Measurements from ENCODE around the gene PKD1L1.
A peak's percentile ranks its signal among the peaks of the same experiment; 100 is the strongest.

The PKD1L1 gene

DNA sequence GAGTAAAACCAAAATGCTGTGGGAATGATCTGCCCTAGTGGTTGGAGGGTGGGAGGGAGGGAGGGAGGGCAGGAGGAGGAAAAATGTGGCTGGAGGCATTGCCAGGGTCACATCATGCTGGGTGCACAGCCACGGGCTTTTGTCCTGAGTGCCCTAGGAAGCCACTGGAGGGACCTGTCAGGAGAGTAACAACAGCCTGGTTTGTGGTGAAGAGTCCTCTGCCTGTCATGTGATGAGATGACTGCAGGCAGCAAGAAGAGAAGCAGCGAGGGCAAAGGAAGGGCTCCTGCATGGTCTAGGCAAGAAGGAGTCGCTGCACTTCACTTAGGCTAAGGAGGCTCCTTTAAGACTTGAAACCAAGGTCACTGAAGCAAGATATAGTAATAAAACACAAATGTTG is 65.6 kb downstream of the PKD1L1 start:
- no peak for DNase-seq (ENCODE audit: low read depth, low spot score)
- no peak overlapping the region for H3K27ac ChIP-seq

GRCh38 chr7:47881256-47881655 is 67.0 kb downstream of the PKD1L1 start:
- DNase-seq (ENCODE audit: low read depth, low spot score) = no peak
- no peak overlapping the region for H3K27ac ChIP-seq

DNA sequence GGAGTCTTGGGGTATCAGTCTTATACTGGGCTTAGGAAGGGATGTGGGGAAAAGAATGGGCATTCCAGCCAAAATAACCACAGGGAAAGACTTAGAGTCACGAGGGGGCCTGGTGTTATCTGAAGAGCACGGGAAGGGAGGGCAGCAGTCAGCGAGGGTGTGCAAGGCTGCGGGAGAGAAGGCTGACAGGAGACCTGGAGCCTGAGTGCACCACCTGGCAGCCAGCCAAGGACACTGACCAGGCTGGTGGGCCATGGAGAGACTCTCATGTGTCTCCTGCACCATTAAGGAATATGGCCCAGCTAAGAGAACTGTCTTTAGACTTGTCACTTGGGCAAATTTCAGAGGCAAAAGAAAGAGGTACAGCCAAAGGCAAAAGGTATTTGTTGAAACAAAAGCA is 69.6 kb downstream of the PKD1L1 start:
- DNase-seq (ENCODE audit: low read depth, low spot score) = no peak
- H3K27ac ChIP-seq = no peak overlapping the region

GRCh38 chr7:47877336-47877735 is 70.9 kb downstream of the PKD1L1 start:
- no peak for DNase-seq (ENCODE audit: low read depth, low spot score)
- no peak overlapping the region for H3K27ac ChIP-seq

DNA sequence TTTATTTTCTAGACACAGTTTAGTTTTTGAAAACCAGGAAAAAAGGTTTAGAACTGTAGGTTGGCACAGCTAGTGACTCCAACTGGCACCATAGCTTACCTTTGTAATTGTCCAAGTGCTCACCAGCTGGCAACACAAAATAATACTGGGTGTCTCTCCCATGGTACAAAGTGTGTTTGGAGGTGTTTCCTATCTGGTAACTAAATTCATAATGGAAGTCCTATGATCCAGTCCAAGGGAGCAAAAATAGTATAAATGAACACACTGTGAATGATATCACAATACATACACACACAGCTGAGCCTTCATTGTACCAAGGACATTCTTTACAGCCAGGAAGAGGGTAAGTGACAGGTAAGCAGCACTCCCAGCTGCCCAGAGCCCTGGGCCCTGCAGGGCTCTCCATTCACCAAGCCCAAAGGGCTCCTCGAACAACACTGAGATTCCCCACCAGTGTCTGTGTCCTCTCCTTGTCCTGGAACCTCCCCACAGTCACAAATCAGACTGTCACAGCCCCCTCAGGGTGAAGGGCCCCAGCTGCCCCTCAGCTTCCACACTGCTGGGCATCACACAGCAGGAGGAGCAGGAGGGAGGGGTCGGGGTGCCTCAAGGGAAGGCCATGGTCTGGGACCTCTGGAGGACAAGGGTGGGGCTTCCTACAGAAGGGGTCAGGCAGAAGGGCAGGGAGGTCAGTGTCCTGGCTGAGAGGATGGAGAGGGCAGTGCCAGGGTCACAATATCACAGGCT is 72.1 kb downstream of the PKD1L1 start:
- no peak overlapping the region for H3K27ac ChIP-seq
- no peak for DNase-seq (ENCODE audit: low read depth, low spot score)

GRCh38 chr7:47875406-47875805 is 72.9 kb downstream of the PKD1L1 start:
- DNase-seq (ENCODE audit: low read depth, low spot score) = no peak
- no peak overlapping the region for H3K27ac ChIP-seq

GRCh38 chr7:47873762-47874161 is 74.5 kb downstream of the PKD1L1 start:
- peak; percentile 14 for DNase-seq (ENCODE audit: low read depth, low spot score)
- no peak overlapping the region for H3K27ac ChIP-seq

DNA sequence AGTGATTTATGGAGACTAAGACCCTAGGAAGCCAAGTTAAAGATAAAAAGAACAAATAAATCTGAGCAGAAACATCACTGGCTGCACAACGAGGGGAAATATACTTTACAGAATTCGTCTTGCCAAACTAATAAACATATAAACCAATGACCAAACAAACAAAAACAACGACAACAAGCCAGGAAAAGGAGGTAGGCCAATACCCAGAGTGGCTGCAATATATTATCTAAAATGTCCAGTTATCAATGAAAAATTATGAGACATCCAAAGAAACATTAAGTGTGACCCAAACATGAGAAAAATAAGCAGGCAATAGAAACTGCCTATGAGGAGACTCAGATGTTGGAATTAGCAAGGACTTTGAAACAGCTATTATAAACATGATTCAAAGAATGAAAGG is 81.0 kb downstream of the PKD1L1 start:
- H3K27ac ChIP-seq = no peak overlapping the region
- DNase-seq (ENCODE audit: low read depth, low spot score) = no peak

DNA sequence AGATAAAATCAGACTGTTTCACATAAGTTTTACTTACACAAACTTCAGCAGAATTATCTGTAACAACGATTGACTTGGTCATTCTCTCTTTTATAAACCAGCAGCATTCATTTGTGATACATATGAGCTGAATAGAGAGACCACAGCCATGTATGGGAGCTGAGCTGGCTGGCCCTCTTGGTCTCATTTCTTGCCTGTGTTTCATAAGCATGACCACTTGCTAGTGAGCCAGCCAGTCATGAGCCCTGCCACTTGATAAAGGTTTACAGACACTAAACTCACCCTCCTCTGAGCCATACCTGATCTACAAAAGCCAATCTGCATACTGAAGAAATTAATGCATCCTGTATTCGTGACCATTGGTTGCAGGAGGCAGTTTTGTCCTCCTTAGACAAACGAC is 82.1 kb downstream of the PKD1L1 start:
- DNase-seq (ENCODE audit: low read depth, low spot score) = no peak
- no peak overlapping the region for H3K27ac ChIP-seq

DNA sequence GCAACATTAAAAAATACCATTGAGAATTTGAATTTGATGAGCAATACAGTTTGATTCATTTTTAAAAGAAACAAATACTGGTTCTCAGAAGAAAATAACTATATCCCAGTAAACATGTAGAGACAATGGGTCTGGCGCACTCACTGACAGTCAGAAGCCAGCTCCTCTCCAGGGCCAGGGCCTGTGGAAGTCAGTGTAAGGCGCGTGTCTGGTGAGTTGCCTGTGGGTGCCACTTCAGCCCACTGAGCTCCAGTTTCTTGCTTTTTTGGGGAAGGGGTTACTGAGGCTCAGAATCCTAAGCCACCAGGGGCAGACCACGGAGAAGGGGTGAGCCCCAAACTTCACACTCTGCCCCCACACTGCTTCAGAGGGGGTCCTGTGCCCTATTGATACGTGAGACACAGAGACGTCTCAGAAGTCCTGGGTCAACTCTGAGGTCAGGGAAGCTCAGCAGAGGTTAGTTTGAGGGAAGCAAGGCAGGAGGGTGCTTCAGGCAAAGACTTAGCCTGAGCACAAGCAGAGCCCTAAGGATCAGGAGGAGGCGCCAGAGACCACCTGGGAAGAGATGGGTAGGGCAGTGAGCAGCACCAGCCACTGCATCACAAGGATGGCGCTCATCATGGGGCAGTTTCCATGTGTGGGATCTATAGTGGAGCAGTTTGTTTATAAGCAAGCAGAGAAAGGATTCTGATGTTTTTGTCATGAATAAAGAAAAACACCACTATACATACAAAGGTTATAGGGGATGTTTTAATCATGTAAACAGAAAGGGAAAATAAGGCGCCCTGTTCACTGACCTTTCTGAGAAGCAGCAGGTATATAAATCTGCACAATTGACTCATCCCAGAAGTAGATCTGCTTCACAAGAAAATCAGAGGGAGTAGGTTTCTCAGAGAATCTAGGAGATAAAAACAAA is 95.7 kb downstream of the PKD1L1 start:
- H3K27ac ChIP-seq = no peak overlapping the region
- no peak for DNase-seq (ENCODE audit: low read depth, low spot score)

GRCh38 chr7:47847207-47847606 is 101.1 kb downstream of the PKD1L1 start:
- no peak for DNase-seq (ENCODE audit: low read depth, low spot score)
- H3K27ac ChIP-seq = no peak overlapping the region

- peak; percentile 16 for DNase-seq (ENCODE audit: low read depth, low spot score)
- no peak overlapping the region for H3K27ac ChIP-seq
Observed at GRCh38 chr7:47846138-47846836, 102.0 kb downstream of the PKD1L1 start.

DNA sequence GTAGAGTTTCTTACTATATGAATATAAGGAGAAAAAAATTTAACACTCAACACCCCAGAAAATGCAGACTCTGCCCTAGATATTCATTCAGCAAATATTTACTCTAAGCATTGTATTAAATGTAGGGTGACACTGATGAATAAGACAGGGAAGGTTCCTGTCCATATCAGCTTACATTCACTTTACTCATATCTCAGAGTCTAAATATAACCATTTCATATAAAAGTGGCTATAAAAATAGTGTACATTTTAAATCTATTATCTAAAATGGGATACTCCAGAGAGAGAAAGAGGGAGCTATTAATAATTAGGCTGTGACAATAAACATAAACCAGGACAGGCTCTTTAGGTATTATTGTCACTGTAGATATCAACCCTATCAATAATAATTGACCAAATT is 104.0 kb downstream of the PKD1L1 start:
- no peak for DNase-seq (ENCODE audit: low read depth, low spot score)
- no peak overlapping the region for H3K27ac ChIP-seq

GRCh38 chr7:47843291-47843690 is 105.0 kb downstream of the PKD1L1 start:
- no peak overlapping the region for H3K27ac ChIP-seq
- no peak for DNase-seq (ENCODE audit: low read depth, low spot score)

GRCh38 chr7:47839381-47839780 is 108.9 kb downstream of the PKD1L1 start:
- no peak overlapping the region for H3K27ac ChIP-seq
- no peak for DNase-seq (ENCODE audit: low read depth, low spot score)

- no peak overlapping the region for H3K27ac ChIP-seq
- no peak for DNase-seq (ENCODE audit: low read depth, low spot score)
Observed at GRCh38 chr7:47837826-47838225, 110.4 kb downstream of the PKD1L1 start.

DNA sequence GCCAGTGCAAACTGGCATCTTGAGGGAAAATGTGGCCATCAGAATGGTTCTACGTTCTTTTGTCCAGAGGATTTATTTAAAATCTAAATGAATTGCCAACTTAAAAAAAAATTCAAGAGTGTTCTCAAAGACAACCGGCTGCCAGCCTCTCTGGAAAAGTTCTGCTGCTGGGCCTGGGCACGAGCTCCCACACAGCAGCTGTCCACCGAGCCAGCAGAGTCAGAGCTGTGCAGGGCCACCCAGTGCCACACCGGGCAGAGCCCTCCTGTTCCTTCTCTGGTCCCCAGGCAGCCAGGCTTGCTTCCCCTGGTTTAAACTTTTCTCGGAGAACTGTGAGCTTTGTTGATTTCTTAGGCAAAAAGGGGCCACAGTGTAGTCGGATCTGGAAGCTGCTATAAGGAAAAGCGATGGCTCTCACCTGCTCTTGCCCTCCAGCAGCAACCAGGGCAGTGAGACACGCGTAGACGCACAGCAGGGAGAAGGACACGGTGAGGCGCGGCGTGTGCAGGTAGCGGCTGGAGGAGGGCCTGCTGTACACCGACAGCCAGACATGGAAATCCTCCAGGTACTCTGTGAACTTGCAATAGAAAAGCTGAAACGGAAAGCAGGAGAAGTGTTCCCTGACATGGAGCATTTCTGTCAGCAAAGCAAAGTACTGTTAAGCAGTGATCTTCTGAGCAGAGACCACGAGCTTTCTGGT is 111.6 kb downstream of the PKD1L1 start:
- no peak for DNase-seq (ENCODE audit: low read depth, low spot score)
- H3K27ac ChIP-seq = no peak overlapping the region

GRCh38 chr7:47836080-47836479 is 112.2 kb downstream of the PKD1L1 start:
- H3K27ac ChIP-seq = no peak overlapping the region
- DNase-seq (ENCODE audit: low read depth, low spot score) = no peak

GRCh38 chr7:47833211-47833610 is 115.1 kb downstream of the PKD1L1 start:
- H3K27ac ChIP-seq = no peak overlapping the region

GRCh38 chr7:47832105-47832715 is 116.1 kb downstream of the PKD1L1 start:
- no peak for DNase-seq (ENCODE audit: low read depth, low spot score)
- H3K27ac ChIP-seq = no peak overlapping the region

More at GRCh38 chr7:47833211-47833610, 115.1 kb downstream of the PKD1L1 start:
- DNase-seq (ENCODE audit: low read depth, low spot score) = no peak

Data from epithelial cell of prostate (primary cell).